T-helper 2 cell treated with Interferon-gamma antibody and Interleukin-4, amounts not matched to agents 5 μg/mL and 100 μg/mL, for 36 hours (primary cell): Measurements from ENCODE around the gene NSL1.
"Not testable (repeated sequence)": the region's sequence is repeated elsewhere in the genome, so short reads cannot be mapped to it uniquely, and the experiment has no call there.

ENCODE experiments used
- DNase-seq: peaks from one replicate; pipeline ENCODE4 v3.0.0; 2021; ENCODE audit warnings: low spot score
- H3K27ac Mint-ChIP-seq: one replicate; pipeline ENCODE4 v1.8.0; 2021; ENCODE audit warnings: mild to moderate bottlenecking, mixed read lengths
- H3K27me3 Mint-ChIP-seq: one replicate; pipeline ENCODE4 v1.8.0; 2021; ENCODE audit warnings: low read depth, mixed read lengths
- H3K36me3 Mint-ChIP-seq: one replicate; pipeline ENCODE4 v1.8.0; 2021; ENCODE audit warnings: low read depth, mixed read lengths
- H3K4me1 Mint-ChIP-seq: one replicate; pipeline ENCODE4 v1.8.0; 2021; ENCODE audit warnings: low read depth, mixed read lengths
- H3K4me3 Mint-ChIP-seq: one replicate; pipeline ENCODE4 v1.8.0; 2022; ENCODE audit warnings: mild to moderate bottlenecking, moderate library complexity, mixed read lengths
- H3K9me3 Mint-ChIP-seq: one replicate; pipeline ENCODE4 v1.8.0; 2021; ENCODE audit warnings: mixed read lengths

The NSL1 gene

DNA sequence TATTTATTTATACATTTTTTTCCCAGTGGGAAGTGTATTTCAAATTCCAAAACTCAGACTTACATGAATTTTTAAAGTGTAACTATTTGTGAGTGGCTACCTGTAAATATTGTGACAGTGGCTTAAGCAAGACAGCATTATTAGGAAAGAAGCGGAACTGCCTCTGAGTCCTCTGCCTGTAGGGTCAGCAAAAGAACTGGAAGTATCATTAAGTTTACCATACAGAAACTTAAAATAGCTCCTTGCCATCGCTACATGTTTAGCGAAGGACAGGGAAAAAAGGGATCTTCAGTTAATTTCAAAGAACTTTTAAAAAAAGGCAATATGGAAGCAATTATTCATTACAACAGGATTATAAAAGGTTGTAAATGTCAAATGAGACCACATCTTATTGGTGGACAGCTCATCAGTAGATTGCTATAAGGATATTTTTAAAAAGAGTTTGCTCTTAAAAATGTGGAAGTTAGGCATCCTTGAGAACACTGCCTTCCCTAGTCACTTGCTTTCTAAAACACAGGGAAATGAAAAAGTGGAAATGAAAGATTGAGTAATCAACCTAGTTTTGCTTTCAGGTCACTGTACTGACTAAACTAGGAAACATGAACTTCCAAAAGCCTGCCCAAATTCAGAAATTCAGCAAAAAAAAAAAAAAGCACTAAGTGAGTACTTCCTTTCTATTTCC lies 39.2 kb downstream of the NSL1 start:
- Mint-ChIP-seq H3K4me3 (no peak overlapping the region), H3K4me1 (peaks cover 35% of the 10 kb centered on the region), H3K9me3 (no peaks in the 10 kb centered on the region), H3K27me3 (no peaks in the 10 kb centered on the region), H3K36me3 (peaks cover 10% of the 10 kb centered on the region), H3K27ac (no peak overlapping the region)
- no peak for DNase-seq

DNA sequence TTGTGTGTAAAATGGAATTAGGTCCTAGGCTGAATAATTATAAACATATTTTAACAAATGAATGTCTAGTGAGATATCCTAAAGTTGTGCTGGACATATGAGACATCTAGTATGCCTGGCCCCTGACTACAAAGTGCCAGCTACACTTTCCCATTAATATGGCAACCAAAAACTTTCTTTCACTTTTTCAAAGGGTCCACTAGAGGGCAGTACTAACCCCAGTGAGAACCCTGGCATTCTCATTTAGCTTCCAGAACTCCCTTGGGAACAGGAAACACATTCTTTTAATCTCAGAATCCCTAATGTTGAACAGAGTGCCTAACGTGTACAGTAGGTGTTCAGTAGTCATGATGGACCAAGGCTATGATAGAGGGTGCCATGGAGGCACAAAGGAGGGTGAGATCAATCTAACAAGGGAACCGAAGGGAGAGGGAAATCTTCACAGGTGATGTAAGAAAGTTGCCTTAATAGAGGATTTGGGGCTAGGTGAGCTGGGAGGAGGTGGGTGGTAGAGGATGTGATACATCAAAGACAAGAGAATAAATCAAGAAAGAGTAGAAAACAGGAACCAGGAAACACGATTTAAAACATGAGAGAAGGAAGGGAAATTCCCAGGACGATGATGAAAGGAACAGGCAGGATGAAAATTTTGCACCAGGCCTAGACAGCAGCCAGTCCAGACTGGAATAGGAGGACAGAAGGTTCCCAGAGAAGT lies 41.6 kb downstream of the NSL1 start:
- Mint-ChIP-seq H3K36me3 (peaks cover 13% of the 10 kb centered on the region), H3K9me3 (peaks cover 4% of the 10 kb centered on the region), H3K4me3 (peak overlapping the region; percentile 21), H3K27ac (peak overlapping the region; percentile 3), H3K27me3 (no peaks in the 10 kb centered on the region), H3K4me1 (peaks cover 41% of the 10 kb centered on the region)
- no peak for DNase-seq

DNA sequence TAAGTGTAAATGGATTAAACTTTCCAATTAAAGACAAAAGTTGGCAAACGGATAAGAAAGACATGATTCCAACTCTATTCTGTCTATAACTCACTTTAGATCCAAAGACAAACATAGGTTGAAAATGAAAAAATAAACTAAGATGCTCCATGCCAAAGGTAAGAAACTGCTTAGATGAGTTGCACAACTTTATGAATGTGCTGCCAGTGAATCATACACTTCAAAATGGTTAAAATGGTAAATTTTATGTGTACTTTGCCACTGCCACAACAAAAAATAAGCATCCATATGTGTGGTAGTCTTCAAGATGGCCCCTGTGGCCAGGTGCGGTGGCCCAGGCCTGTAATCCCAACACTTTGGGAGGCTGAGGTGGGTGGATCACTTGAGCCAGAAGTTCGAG lies 45.0 kb downstream of the NSL1 start:
- Mint-ChIP-seq H3K4me3 (no peak overlapping the region), H3K27me3 (no peaks in the 10 kb centered on the region), H3K9me3 (peaks cover 15% of the 10 kb centered on the region), H3K36me3 (peaks cover 31% of the 10 kb centered on the region), H3K4me1 (peaks cover 27% of the 10 kb centered on the region), H3K27ac (no peak overlapping the region)
- no peak for DNase-seq

DNA sequence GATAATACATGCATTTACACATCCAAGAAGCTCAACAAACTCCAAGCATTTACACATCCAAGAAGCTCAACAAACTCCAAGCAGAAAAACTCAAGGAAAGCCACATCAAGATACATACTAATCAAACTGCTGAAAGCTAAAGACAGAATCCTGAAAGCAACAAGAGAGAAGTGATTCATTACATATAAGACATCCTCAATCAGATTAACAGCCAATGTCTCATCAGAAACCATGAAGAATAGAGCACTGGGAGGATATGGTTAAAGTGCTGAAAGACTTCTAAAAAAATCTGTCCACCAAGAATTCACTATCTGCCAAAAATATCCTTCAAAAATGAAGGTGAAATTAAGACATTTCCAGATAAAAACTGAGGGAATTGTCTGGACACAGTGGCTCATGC lies 46.3 kb downstream of the NSL1 start:
- no peak overlapping the region for H3K4me3 Mint-ChIP-seq

DNA sequence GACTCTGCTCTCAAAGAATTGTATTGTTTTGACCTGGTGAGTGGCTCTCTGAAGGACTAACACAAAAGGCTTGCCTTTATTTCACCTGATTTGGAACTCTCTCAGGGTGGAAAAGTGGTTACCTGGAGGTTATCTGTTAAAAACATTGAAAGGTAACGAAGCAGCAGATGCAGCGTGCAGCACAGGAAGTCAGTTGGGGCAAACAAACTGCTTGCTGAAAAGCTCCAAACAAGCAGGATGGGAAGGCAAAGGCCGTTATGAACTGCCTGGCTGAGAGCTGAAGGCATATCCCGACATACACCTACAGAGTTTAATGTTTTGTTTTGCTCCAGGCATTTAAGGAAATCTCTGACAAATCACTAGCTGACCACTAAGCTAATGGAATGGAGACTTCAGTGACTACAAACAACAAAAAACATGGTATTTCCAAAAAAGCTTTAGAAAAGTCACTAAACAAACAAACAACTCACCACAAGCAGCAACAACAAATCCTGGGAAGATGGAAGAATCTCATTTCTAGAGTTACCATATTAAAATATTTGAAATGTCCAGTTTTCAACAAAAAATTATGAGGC lies 47.6 kb downstream of the NSL1 start:
- Mint-ChIP-seq H3K4me3 (no peak overlapping the region), H3K36me3 (peaks cover 37% of the 10 kb centered on the region)

More for the DNA sequence above, 46.3 kb downstream of the NSL1 start:
- H3K27me3 Mint-ChIP-seq, result no peaks in the 10 kb centered on the region
- peaks cover 37% of the 10 kb centered on the region for H3K36me3 Mint-ChIP-seq
- H3K27ac Mint-ChIP-seq, result no peak overlapping the region
- H3K4me1 Mint-ChIP-seq, result peaks cover 31% of the 10 kb centered on the region
- H3K9me3 Mint-ChIP-seq, result peaks cover 20% of the 10 kb centered on the region
- DNase-seq, result no peak

DNA sequence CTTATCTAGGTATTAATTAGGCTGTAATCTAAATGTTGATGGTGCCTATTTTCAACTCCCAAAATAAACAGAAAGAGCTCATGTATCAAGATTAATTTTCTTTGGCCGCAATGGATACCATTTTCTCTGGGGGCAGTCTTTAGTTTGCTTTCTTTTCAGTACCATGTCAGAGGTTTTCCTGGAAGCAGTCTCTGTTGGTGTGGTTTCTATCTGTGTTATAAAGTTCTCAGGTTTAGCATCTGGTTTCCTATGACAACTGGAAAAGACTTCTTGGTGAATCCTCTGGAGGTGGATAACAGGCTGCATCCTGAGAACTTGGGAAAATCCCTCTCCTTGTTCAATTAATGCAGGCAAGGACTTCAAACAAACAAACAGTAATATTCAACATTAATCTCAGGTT lies 53.2 kb downstream of the NSL1 start:
- Mint-ChIP-seq H3K4me1 (peaks cover 30% of the 10 kb centered on the region), H3K4me3 (peak overlapping the region; percentile 55), H3K36me3 (peaks cover 34% of the 10 kb centered on the region), H3K27me3 (no peaks in the 10 kb centered on the region), H3K27ac (peak overlapping the region; percentile 84), H3K9me3 (peaks cover 9% of the 10 kb centered on the region)
- DNase-seq, result no peak

More for the DNA sequence above, 47.6 kb downstream of the NSL1 start:
- Mint-ChIP-seq H3K27me3 (no peaks in the 10 kb centered on the region), H3K4me1 (peaks cover 32% of the 10 kb centered on the region), H3K27ac (peak overlapping the region; percentile 6), H3K9me3 (peaks cover 20% of the 10 kb centered on the region)
- no peak for DNase-seq

DNA sequence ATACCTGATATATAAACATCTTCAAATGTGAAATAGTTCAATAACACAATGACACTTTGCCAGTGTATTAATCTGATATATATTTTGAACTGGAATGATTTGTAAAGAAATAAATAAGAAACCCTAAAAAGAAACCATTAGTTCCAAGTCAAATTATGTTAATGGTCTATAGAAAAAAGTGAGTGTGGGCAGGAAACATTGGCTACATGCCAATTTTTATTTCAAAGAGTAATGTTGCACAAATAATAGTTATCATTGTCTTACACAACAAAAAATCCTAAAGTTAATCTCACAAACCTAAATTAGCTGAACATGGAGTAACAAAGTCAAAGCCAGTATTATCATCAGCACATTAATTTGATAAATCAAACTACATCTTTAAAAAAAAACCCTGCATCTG lies 54.0 kb downstream of the NSL1 start:
- H3K27me3 Mint-ChIP-seq, result no peaks in the 10 kb centered on the region
- peaks cover 33% of the 10 kb centered on the region for H3K36me3 Mint-ChIP-seq
- H3K9me3 Mint-ChIP-seq, result peaks cover 9% of the 10 kb centered on the region
- no peak overlapping the region for H3K4me3 Mint-ChIP-seq
- no peak for DNase-seq
- peak overlapping the region; percentile 37 for H3K27ac Mint-ChIP-seq
- H3K4me1 Mint-ChIP-seq, result peaks cover 30% of the 10 kb centered on the region

DNA sequence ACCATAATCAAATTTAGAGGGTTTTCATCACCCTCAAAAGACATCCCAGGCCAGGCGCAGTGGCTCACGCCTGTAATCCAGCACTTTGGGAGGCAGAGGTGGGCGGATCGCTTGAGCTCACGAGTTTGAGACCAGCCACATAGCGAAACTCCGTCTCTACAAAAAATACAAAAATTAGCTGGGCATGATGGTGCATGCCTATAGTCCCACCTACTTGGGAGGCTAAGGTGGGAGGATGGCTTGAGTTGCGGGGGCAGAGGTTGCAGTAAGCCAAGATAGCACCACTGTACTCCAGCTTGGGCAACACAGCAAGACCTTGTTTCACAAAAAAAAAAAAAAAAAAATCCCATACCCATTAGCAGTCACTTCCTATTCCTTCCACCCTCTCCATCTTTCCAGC lies 58.5 kb downstream of the NSL1 start:
- Mint-ChIP-seq H3K36me3 (peaks cover 17% of the 10 kb centered on the region), H3K9me3 (no peaks in the 10 kb centered on the region), H3K4me1 (peaks cover 28% of the 10 kb centered on the region), H3K27me3 (no peaks in the 10 kb centered on the region), H3K4me3 (no peak overlapping the region), H3K27ac (no peak overlapping the region)
- no peak for DNase-seq

DNA sequence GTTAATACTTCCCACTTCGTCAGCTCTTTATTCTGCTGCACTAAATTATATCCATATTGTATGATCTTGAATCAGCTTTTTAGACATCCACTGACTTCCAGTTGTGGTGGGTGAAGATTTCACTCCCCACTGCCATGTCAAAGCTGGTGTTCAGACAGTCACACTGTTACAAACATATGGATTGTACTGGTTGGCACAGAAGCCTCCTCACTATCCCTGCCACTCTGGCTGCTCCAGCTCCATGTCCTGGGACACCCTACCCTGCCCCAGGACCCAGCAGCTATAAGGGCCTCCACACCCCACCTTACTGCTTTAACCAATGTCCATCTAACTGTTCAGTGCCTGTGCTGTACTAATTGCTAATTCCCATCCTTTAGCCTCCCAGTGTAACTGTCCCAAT lies 59.9 kb downstream of the NSL1 start:
- H3K4me3 Mint-ChIP-seq, result no peak overlapping the region
- peaks cover 17% of the 10 kb centered on the region for H3K36me3 Mint-ChIP-seq
- H3K27ac Mint-ChIP-seq, result no peak overlapping the region

DNA sequence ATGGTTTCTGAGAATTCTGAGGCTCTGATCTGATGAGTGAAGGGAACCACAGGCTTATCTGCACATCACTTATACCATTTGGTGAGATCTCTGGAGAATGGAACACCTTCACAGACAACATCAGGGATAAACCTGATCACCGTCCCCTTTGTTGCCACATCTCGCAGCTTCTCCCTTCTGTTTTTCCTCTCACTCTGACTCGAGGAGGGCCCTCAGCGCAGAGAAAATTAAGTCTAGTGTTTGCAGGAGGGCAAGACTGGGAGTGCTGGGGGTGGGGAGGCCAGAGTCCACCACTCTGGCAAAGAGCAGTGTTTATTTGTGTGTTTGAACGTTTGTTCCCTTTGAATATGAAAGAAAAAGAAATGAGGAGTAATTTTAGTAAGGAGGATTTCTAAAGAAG lies 63.0 kb downstream of the NSL1 start:
- Mint-ChIP-seq H3K36me3 (peaks cover 27% of the 10 kb centered on the region), H3K9me3 (peaks cover 5% of the 10 kb centered on the region), H3K4me3 (peak overlapping the region; percentile 29), H3K27ac (peak overlapping the region; percentile 46), H3K4me1 (peaks cover 39% of the 10 kb centered on the region), H3K27me3 (no peaks in the 10 kb centered on the region)
- no peak for DNase-seq

More for the DNA sequence above, 59.9 kb downstream of the NSL1 start:
- H3K27me3 Mint-ChIP-seq, result no peaks in the 10 kb centered on the region
- no peaks in the 10 kb centered on the region for H3K9me3 Mint-ChIP-seq
- no peak for DNase-seq
- H3K4me1 Mint-ChIP-seq, result peaks cover 32% of the 10 kb centered on the region

DNA sequence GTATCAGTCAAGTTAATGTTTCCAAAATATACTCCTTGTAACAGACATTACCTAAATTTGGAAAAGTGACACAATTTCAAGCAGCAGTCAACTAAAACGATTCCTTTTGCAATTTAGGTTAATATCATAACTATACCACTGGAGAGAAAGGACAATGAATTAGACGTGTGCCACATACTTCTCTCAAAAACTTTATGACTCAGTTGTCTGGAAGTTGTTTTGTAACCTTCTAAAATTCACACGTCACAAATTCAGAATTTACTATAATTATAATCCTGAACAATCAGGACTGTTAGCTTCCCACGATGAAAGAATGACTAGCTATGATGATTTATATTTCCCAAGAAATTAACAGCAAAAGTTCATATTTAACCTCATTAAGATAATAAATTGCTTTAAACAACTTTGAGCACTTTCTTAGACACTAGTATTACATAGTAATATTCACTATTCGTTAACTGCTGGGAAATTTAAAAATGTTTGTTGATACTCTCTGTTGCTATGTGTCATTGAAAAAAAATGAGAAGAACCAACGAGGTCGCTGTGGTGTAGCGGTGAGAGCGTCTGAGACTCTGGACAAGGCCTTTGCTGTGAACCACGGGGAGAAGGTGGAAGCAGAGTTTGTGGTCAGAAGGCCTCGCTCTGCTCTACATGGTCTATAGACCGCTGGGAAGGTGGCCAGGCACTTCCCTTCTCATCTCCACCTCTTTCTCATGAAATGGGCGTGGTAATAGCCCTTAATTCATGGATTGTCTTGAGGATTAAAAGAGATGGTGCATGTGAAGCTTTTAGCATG lies 64.0 kb downstream of the NSL1 start:
- H3K27me3 Mint-ChIP-seq, result no peaks in the 10 kb centered on the region
- peaks cover 31% of the 10 kb centered on the region for H3K36me3 Mint-ChIP-seq
- H3K27ac Mint-ChIP-seq, result peak overlapping the region; percentile 64
- peaks cover 48% of the 10 kb centered on the region for H3K4me1 Mint-ChIP-seq
- DNase-seq, result no peak
- H3K9me3 Mint-ChIP-seq, result peaks cover 9% of the 10 kb centered on the region
- H3K4me3 Mint-ChIP-seq, result no peak overlapping the region

DNA sequence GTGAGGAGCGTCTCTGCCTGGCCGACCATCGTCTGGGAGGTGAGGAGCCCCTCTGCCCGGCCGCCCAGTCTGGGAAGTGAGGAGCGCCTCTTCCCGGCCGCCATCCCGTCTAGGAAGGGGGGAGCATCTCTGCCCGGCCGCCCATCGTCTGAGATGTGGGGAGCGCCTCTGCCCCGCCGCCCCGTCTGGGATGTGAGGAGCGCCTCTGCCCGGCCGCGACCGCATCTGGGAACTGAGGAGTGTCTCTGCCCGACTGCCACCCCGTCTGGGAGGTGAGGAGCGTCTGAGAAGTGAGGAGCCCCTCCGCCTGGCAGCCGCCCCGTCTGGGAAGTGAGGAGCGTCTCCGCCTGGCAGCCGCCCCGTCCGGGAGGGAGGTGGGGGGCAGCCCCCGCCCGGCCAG lies 66.9 kb downstream of the NSL1 start:
- not testable (repeated sequence) for H3K27me3 Mint-ChIP-seq, DNase-seq, H3K9me3 Mint-ChIP-seq, H3K4me3 Mint-ChIP-seq, H3K27ac Mint-ChIP-seq
- H3K4me1 Mint-ChIP-seq, result peaks cover 56% of the 10 kb centered on the region
- H3K36me3 Mint-ChIP-seq, result peaks cover 28% of the 10 kb centered on the region

DNA sequence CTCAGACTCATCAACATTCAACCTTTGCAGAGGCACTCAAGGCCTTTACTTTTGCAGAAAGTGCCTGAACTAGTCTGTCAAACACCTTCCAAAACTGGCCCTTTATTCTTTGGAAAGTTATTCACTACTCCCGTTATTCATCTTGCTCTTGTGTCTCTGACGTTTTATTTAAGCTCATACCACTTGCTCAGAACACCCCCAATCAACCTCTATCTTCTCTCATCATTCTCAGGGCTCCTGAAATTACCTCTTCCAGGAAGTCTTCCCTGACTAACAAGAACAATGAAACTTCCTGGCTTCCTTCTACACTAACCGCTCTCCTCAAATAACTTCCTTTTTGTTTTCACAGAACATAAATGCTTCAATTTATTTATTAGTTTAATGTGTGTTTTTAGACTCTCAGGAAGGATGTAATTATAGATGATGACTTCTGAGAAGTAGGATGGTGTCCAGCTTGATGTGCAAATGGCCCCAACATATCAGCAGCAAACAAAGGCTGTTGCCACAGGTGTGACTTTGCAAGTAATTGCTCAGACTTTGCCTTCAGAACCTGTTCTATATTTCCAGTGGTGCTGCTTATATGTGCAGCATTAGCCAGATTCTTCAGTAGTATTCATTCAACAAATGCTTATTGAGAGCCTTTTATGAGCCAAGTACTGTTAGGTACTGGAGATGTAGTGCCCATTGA lies 69.2 kb downstream of the NSL1 start:
- Mint-ChIP-seq H3K36me3 (peaks cover 23% of the 10 kb centered on the region), H3K4me1 (peaks cover 49% of the 10 kb centered on the region), H3K27me3 (no peaks in the 10 kb centered on the region), H3K27ac (peak overlapping the region; percentile 81), H3K4me3 (peak overlapping the region; percentile 52), H3K9me3 (peaks cover 9% of the 10 kb centered on the region)
- DNase-seq, result no peak
